GM21576 (cell line): ENCODE data around the gene MTHFR.
A peak's percentile ranks its signal among the peaks of the same experiment; 100 is the strongest.
"Not testable (repeated sequence)": the region's sequence is repeated elsewhere in the genome, so short reads cannot be mapped to it uniquely, and the experiment has no call there.

Experiments
- ATAC-seq: cut with Tn5 transposase; IDR thresholded peaks from one replicate; pipeline ENCODE4 v1.9.1; 2021; ENCODE audit warnings: mild to moderate bottlenecking, moderate library complexity; ENCODE audit not compliant: unreplicated experiment

The MTHFR gene

DNA sequence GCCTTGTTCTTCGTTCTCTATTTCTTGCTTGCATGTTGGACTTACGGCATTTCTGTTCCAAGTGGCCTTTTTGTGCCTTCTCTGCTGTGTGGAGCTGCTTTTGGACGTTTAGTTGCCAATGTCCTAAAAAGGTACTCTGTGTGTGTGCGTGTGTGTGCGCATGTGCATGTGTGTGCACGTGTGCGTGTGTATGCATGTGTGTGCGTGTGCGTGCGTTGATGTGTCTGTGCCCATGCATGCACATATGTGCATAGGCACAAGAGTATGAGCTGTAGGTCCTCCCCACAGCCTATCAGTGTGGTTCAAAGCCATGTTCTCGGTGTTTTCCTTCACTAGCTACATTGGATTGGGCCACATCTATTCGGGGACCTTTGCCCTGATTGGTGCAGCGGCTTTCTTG, 28.1 kb upstream of the MTHFR start:
- ATAC-seq: no peak

DNA sequence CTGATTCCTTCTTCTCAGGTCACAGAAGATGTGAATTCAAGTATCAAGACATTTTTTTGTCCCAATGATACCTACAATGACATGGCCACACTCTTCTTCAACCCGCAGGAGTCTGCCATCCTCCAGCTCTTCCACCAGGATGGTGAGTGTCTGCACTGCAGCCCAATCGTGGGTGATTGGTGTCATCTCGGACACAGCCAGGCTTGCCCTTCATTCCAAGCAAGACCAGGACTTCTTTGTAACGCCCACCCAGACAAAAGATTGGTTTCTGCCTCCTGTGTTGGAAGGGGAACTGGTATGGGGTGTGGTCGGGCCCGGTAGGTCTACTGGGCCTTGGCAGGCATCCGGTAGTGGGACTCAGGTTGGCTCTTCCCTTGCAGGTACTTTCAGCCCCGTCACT, 27.7 kb upstream of the MTHFR start:
- ATAC-seq: no peak

- ATAC-seq: no peak
Measured at GRCh38 chr1:11831945-11832725, 26.4 kb upstream of the MTHFR start.

DNA sequence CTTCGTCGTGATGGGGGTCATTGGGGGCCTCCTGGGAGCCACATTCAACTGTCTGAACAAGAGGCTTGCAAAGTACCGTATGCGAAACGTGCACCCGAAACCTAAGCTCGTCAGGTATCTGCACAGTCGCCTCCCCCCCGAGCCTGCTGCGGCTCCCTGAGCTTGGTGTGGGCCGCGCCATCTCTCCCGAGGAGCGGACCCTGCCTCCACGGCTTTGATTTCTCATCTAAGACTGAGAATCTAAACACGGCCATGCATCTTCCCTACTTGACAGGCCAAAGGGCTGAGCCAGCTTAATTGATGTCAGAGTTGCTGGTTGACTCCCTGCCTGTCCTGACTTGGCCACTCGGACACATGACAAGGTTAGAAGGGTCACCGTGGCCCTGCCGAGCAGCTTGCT, 22.7 kb upstream of the MTHFR start:
- ATAC-seq: no peak

DNA sequence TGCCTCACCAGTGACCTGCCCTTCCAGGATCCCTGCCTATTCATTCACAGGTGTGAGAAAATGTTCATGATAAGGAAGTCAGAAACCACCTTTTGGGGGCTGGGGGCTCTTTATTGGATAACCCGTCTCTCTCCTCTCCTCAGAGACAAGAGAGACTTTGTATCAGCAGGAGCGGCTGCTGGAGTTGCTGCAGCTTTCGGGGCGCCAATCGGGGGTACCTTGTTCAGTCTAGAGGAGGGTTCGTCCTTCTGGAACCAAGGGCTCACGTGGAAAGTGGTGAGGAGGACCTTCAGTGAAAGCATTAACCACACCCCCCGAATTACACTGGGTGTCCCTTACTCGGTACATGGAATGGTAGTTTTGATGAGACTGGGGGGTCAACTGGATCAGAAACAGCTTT, 21.2 kb upstream of the MTHFR start:
- ATAC-seq: no peak

DNA sequence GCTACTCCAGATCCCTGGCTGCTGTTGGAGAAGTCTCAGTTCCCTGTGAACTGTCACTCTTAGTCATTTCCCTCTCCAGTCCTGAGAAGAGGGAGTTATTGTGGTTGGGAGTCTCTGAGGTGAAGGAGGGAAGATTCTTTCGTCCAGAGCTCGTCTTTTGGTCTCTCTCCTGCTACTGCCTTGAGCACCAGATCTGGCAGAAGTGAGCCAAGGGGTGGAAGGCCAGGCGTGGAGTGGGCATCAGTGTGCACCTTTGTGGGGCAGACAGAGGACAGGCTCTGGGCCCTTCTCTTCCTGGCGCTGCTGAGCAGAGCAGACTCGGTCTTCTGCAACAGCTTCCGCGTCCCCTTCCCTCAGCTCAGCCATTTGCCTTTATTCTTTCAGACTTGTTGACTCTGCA, 19.4 kb upstream of the MTHFR start:
- ATAC-seq: no peak

- ATAC-seq: no peak
Measured at GRCh38 chr1:11823366-11824137, 17.8 kb upstream of the MTHFR start.

- ATAC-seq: no peak
Measured at GRCh38 chr1:11822091-11822490, 16.3 kb upstream of the MTHFR start.

GRCh38 chr1:11817192-11817591, 11.4 kb upstream of the MTHFR start:
- no peak for ATAC-seq

DNA sequence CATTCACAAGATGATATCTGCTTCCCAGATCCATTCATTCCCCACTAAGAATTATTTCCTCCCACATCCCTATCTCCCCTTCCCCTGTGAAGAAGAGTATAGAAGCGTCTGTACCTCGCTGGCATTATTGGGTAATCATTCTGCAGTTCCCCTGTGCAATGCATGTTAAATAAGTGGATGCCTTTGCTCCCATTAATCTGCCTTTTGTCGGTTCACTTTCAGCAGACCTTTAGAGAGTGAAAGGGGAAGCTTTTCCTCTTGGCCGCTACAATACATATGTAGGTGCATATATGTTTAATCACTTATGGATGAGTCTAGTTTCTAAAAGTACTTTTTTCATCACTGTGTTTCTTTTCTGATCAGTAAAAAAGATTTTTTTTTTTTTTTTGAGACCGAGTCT, 7.3 kb upstream of the MTHFR start:
- no peak for ATAC-seq

GRCh38 chr1:11807133-11807532, 1.4 kb upstream of the MTHFR start:
- ATAC-seq: no peak

GRCh38 chr1:11806307-11806936, 658 bp upstream of the MTHFR start:
- peak; percentile 29 for ATAC-seq

DNA sequence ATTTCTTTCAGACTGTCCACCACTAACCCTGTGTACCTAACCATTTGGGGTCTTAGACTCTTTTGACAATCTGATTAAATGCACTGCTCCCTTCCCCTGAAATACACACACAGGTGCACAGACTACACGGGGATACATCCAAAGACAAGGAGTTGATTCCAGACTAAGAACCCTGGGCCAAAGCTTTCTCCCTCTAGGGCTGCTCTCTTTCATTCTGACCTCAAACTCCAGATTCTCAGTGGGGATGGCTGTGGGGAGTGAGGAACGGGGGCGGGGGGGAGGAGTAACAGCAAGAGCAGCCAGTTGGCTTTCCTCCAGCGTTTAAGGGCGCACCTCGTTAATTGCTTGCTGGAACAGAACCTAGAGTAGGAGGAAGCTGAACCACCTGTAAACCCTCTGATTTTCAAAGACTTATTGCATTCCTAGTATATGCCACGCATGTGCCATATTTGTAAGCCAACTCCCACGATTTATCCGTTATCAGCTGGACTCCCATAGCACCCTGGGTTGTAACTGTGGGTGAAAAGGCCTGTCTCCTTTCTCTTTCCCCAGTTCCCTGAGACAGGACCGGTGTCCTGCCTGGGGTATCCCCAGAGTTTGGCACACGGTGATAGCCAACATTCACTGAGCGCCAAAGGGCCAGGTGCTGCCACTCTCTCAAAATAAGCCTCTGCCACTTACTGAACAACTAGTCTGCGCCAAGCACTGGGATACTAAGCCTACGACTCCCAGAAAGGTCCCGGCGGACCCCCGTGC, 920 bp downstream of the MTHFR start:
- no peak for ATAC-seq

- not testable (repeated sequence) for ATAC-seq
Measured at GRCh38 chr1:11803924-11804665, 1.7 kb downstream of the MTHFR start.

- no peak for ATAC-seq
Measured at GRCh38 chr1:11802973-11803885, 2.5 kb downstream of the MTHFR start.

DNA sequence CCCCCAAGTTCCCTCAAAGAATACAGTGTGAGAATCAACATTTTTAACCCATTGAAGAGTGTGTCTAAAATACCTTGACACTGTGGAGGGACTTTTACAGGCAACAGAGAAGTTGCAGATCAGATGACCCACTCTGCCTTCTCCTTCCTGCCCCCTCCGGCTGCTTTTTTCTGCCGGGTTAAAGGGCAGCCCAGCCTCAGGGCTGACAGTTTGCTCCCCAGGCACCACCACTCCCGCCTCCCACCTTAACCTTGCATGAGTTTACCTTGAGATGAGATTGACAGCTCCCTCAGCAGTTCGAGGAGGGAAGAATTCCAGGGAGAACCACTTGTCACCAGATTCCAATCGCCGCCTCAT, 3.2 kb downstream of the MTHFR start:
- ATAC-seq: no peak

GRCh38 chr1:11800756-11801433, 4.9 kb downstream of the MTHFR start:
- ATAC-seq: no peak

DNA sequence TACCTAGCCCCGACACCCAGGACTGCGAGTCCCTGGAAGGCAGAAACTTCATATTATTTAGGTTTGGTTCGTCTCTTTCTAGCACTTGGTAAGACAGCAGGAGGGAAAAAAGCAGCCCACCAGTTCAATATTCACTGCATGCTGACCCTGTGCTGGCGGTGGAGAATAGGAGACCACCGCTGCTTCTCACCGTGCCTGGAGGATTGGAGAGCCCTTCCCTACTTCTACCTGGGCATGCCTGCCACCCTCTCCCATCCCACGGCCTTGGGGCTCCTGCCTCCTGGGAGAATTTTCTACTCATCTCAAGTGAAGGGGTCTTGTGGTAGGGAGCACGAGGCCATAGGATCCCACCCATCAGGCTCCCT, 5.4 kb downstream of the MTHFR start:
- no peak for ATAC-seq

DNA sequence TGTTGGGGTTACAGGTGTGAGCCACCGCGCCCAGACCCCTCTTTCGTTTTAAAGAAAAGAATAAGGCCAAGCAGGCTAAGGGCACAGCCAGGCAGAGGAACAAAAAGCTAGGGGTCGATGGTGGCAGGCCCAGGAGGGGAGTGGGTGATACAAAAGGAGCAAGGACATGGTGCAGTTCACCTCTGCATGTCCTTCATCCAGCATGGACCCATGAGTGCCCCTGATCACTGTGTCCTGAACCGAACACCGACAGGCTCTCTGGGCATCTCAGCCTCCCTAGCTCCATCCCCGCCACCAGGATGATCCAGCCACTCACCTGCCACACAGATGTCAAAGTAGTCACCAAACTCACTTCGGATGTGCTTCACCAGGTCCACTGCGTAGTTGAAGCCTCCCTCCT, 5.9 kb downstream of the MTHFR start:
- no peak for ATAC-seq
